ENCODE data around the gene PDE6A. TPM values are rescaled to one million over a fixed set of nuclear protein-coding genes. Genes with fewer than 3 reads are reported as not detected.

The PDE6A gene
- total RNA-seq, 1 experiment from 2014 or later, result not detected

- H3K18ac ChIP-seq (ENCODE audit: insufficient read length, low read depth, low read length), result no peak overlapping the region
- no peak overlapping the region for H3K4ac ChIP-seq (ENCODE audit: low read depth, low read length)
- no CpG with 5 or more reads among the region's 12 CpGs for WGBS (ENCODE audit: extremely low coverage, insufficient read length, low lambda C conversion rate)
- H3K9ac ChIP-seq (ENCODE audit: extremely low read depth, insufficient read length, low read length), result no peak overlapping the region
- no peak overlapping the region for H2BK5ac ChIP-seq (ENCODE audit: insufficient read length, low read length)
- Mint-ChIP-seq H3K4me1 (peaks cover 2 to 3% of the 10 kb centered on the region in 2 experiments; a peak in 1 of 4 replicates), H3K36me3 (ENCODE audit: insufficient read depth in 1 of 3, low read depth in 3 of 3) (peaks cover 0 to 7% (median 0%) of the 10 kb centered on the region in 3 experiments; a peak in 4 of 7 replicates), H3K27ac (peak overlapping the region in 2 of 3 experiments; percentile 28 to 94; a peak in 2 of 7 replicates), H3K4me3 (no peak overlapping the region), H3K9me3 (no peaks in the 10 kb centered on the region), H3K27me3 (ENCODE audit: low read depth) (no peaks in the 10 kb centered on the region; the same call in 1 of the 2 replicates)
- H4K5ac ChIP-seq (ENCODE audit: insufficient read length, low read depth, low read length), result no peak overlapping the region
- no peaks in the 10 kb centered on the region for H3K4me1 ChIP-seq (ENCODE audit: insufficient read depth, low read length)
- no peak overlapping the region for H3K27ac ChIP-seq (ENCODE audit: insufficient read length, low read depth, low read length)
- no peak overlapping the region for H4K91ac ChIP-seq (ENCODE audit: insufficient read length, low read depth, low read length)
- no peak overlapping the region; the same call in 1 of the 2 replicates for H3K14ac ChIP-seq (ENCODE audit: insufficient read depth, low read length)
- H2BK20ac ChIP-seq (ENCODE audit: low read depth, low read length, poor library complexity, severe bottlenecking), result no peak overlapping the region
- no peak overlapping the region for H3K4me2 ChIP-seq (ENCODE audit: insufficient read depth, insufficient read length, low read length)
- no peak overlapping the region for H2AFZ ChIP-seq (ENCODE audit: low read length)
- no peak overlapping the region for H4K8ac ChIP-seq (replicated peaks; ENCODE audit: insufficient read length, low read depth, low read length)
- H2AK5ac ChIP-seq (ENCODE audit: insufficient read length, low read length), result no peak overlapping the region
- no peak for TF ChIP-seq CTCF (conservative IDR thresholded peaks at IDR 0.05)
- no peaks in the 10 kb centered on the region for H3K79me2 ChIP-seq (ENCODE audit: insufficient read depth, low read length)
- no peaks in the 10 kb centered on the region for H3K9me3 ChIP-seq (ENCODE audit: control insufficient read depth, low read depth, low read length)
- no peak overlapping the region for H3T11ph ChIP-seq (ENCODE audit: low read length)
- no peak overlapping the region for H2BK12ac ChIP-seq (ENCODE audit: insufficient read length, low read depth, low read length)
- H3K27me3 ChIP-seq (ENCODE audit: insufficient read depth, low read length), result no peaks in the 10 kb centered on the region
- H3K23me2 ChIP-seq (ENCODE audit: insufficient read length, low read depth, low read length, poor library complexity, severe bottlenecking), result no peaks in the 10 kb centered on the region
- no peak overlapping the region for H3K56ac ChIP-seq (ENCODE audit: insufficient read length, low read depth, low read length)
- no peak for DNase-seq
- H3K79me1 ChIP-seq (ENCODE audit: insufficient read depth, low read depth, low read length, poor library complexity, severe bottlenecking), result no peaks in the 10 kb centered on the region
- no peak overlapping the region for H2BK15ac ChIP-seq (ENCODE audit: low read depth, low read length)
- H2BK120ac ChIP-seq (ENCODE audit: low read depth, low read length, poor library complexity, severe bottlenecking), result no peak overlapping the region
- no peaks in the 10 kb centered on the region for H4K20me1 ChIP-seq (ENCODE audit: control insufficient read depth, insufficient read depth, insufficient read length)
- H3K23ac ChIP-seq (ENCODE audit: insufficient read length, low read depth, low read length), result no peak overlapping the region
Observed at GRCh38 chr5:149832636-149833035, 112.0 kb downstream of the PDE6A start.
